Bronchial epithelial cell (primary cell): ENCODE measurements around the gene ITGA6. TPM values are rescaled to one million over a fixed set of nuclear protein-coding genes. Genes with fewer than 3 reads are reported as not detected.

Experiments
- DNase-seq: peaks from one replicate; pipeline ENCODE4 v3.0.0-alpha.2; 2010; ENCODE audit warnings: low read depth
- FAIRE-seq: peaks from 2 replicates; lab custom pipeline; 2011; peaks lifted over from hg19 to GRCh38; lab: Jason Lieb, UNC
- H3K27me3 ChIP-seq: 2 replicates; pipeline ENCODE4 v1.5.1; 2011; ENCODE audit warnings: low read length; ENCODE audit not compliant: control insufficient read depth, insufficient read depth
- H3K36me3 ChIP-seq: 2 replicates; pipeline ENCODE4 v1.5.1; 2011; ENCODE audit warnings: low read length; ENCODE audit not compliant: control insufficient read depth, insufficient read depth
- H3K4me3 ChIP-seq: 2 replicates; pipeline ENCODE4 v1.5.1; 2011; ENCODE audit warnings: mild to moderate bottlenecking, low read depth, low read length, control low read depth
- CTCF ChIP-seq: IDR thresholded peaks from 2 replicates; pipeline ENCODE4 v1.5.1; 2011; ENCODE audit warnings: mild to moderate bottlenecking, moderate library complexity, low read length, control low read depth, inconsistent platforms; ENCODE audit not compliant: insufficient read depth, severe bottlenecking
- total RNA-seq: library from RNA; depleted of rRNA; stranded (reverse); fragments of >200 nt; gene quantifications from 2 replicates; pipeline ENCODE4 v1.2.1, GENCODE V29; 2014

The ITGA6 gene
- total RNA-seq, 1 donor from 2014 or later: 390 TPM

GRCh38 chr2:172420216-172420615 is 7.2 kb upstream of the ITGA6 start:
- DNase-seq (no peak), FAIRE-seq (no peak)
- no peak for TF ChIP-seq CTCF
- Histone ChIP-seq H3K4me3 (no peak overlapping the region), H3K27me3 (no peaks in the 10 kb centered on the region), H3K36me3 (no peaks in the 10 kb centered on the region)

- DNase-seq: no peak
- FAIRE-seq: no peak
- TF ChIP-seq CTCF: no peak
- H3K27me3 ChIP-seq: no peaks in the 10 kb centered on the region
- H3K4me3 ChIP-seq: no peak overlapping the region
- no peaks in the 10 kb centered on the region for H3K36me3 ChIP-seq
Measured at GRCh38 chr2:172423160-172423559, 4.2 kb upstream of the ITGA6 start.

GRCh38 chr2:172425336-172425735 is 2.0 kb upstream of the ITGA6 start:
- Histone ChIP-seq H3K4me3 (no peak overlapping the region), H3K27me3 (no peaks in the 10 kb centered on the region), H3K36me3 (no peaks in the 10 kb centered on the region)
- TF ChIP-seq CTCF: no peak
- no peak for FAIRE-seq
- DNase-seq: no peak

GRCh38 chr2:172426635-172427255 is 641 bp upstream of the ITGA6 start:
- FAIRE-seq (no peak), DNase-seq (peak; percentile 65)
- Histone ChIP-seq H3K27me3 (no peaks in the 10 kb centered on the region), H3K36me3 (no peaks in the 10 kb centered on the region), H3K4me3 (peak overlapping the region; percentile 82)
- no peak for TF ChIP-seq CTCF

GRCh38 chr2:172427990-172428831 is 825 bp downstream of the ITGA6 start:
- no peaks in the 10 kb centered on the region for H3K27me3 ChIP-seq
- FAIRE-seq: no peak
- H3K36me3 ChIP-seq: no peaks in the 10 kb centered on the region
- H3K4me3 ChIP-seq: peak overlapping the region; percentile 82
- TF ChIP-seq CTCF: peak; percentile 10
- DNase-seq: no peak
